ENCODE data around the gene BCL3. TPM values are rescaled to one million over a fixed set of nuclear protein-coding genes. Genes with fewer than 3 reads are reported as not detected.
A peak's percentile ranks its signal among the peaks of the same experiment; 100 is the strongest.

The BCL3 gene
- polyA plus RNA-seq, 1 donor (not counting 4 experiments of a cell fraction or from before 2014, with no cell fraction given), result 1.1 TPM

DNA sequence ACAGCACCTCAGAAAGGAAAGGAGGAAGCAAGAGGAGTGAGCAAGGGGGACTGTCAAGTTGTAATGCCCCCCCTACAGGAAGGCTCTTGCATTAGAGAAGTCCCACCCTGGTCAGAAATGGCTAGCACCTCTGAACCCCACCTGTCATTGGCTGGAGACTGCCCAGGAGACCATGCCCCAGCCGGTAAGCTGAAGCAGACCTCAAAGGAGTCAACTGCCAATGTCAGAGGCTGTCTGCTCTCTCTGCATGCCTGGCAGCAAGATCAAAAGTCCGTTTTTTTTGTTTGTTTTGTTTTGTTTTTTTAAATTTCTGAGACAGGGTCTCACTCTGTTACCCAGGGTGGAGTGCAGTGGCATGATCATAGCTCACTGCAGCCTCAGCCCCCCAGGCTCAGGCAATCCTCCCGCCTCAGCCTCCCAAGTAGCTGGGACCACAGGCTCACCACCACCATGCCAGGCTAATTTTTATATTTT, 8.1 kb upstream of the BCL3 start:
- H2AFZ ChIP-seq (ENCODE audit: control insufficient read depth, low read length), result no peak overlapping the region
- H3K79me2 ChIP-seq (ENCODE audit: control insufficient read depth, insufficient read depth, low read length), result no peaks in the 10 kb centered on the region
- no peak for FAIRE-seq
- TF ChIP-seq EZH2 (IDR thresholded peaks at IDR 0.05; ENCODE audit: low read length), result no peak
- TF ChIP-seq, protein P1, sequence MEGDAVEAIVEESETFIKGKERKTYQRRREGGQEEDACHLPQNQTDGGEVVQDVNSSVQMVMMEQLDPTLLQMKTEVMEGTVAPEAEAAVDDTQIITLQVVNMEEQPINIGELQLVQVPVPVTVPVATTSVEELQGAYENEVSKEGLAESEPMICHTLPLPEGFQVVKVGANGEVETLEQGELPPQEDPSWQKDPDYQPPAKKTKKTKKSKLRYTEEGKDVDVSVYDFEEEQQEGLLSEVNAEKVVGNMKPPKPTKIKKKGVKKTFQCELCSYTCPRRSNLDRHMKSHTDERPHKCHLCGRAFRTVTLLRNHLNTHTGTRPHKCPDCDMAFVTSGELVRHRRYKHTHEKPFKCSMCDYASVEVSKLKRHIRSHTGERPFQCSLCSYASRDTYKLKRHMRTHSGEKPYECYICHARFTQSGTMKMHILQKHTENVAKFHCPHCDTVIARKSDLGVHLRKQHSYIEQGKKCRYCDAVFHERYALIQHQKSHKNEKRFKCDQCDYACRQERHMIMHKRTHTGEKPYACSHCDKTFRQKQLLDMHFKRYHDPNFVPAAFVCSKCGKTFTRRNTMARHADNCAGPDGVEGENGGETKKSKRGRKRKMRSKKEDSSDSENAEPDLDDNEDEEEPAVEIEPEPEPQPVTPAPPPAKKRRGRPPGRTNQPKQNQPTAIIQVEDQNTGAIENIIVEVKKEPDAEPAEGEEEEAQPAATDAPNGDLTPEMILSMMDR (optimal IDR thresholded peaks at IDR 0.05 in 1 of 3, IDR thresholded peaks at IDR 0.05 in 1 of 3, conservative IDR thresholded peaks at IDR 0.05 in 1 of 3; ENCODE audit: extremely low read depth in 1 of 3, insufficient read depth in 2 of 3, low read length in 3 of 3), result no peak
- no peak overlapping the region for H3K27ac ChIP-seq (ENCODE audit: control insufficient read depth, insufficient read depth, low read length)
- peaks cover 27% of the 10 kb centered on the region for H3K4me1 ChIP-seq (ENCODE audit: control insufficient read depth, extremely low read depth, insufficient read depth, low read length)
- no peaks in the 10 kb centered on the region for H3K9me1 ChIP-seq (ENCODE audit: control insufficient read depth, extremely low read depth, insufficient read depth, low read length)
- H3K4me2 ChIP-seq (ENCODE audit: control insufficient read depth, extremely low read depth, insufficient read depth, low read depth, low read length), result no peak overlapping the region
- no peaks in the 10 kb centered on the region for H3K9me3 ChIP-seq (ENCODE audit: control insufficient read depth, low read depth, low read length)
- H4K20me1 ChIP-seq (ENCODE audit: control insufficient read depth, extremely low read depth, insufficient read depth, low read length), result no peaks in the 10 kb centered on the region
- H3K36me3 ChIP-seq (ENCODE audit: control insufficient read depth in 2 of 2, extremely low read depth in 1 of 2, insufficient read depth in 2 of 2, low read length in 2 of 2), result no peaks in the 10 kb centered on the region
- dilution Hi-C loops (cut with MboI; ENCODE audit: extremely low pct_ligation_motif_present, low sequenced_read_pairs), result no loop called here
- no peak overlapping the region for H3K4me3 ChIP-seq (ENCODE audit: control insufficient read depth in 2 of 3, extremely low read depth in 1 of 3, insufficient read depth in 2 of 3, low read depth in 1 of 3, low read length in 3 of 3)
- H3K27me3 ChIP-seq (ENCODE audit: control insufficient read depth, extremely low read depth, insufficient read depth, low read length), result no peaks in the 10 kb centered on the region
- H3K9ac ChIP-seq (ENCODE audit: control insufficient read depth, extremely low read depth, insufficient read depth, low read length), result no peak overlapping the region
- no peak for DNase-seq (ENCODE audit: low read depth, low spot score)

DNA sequence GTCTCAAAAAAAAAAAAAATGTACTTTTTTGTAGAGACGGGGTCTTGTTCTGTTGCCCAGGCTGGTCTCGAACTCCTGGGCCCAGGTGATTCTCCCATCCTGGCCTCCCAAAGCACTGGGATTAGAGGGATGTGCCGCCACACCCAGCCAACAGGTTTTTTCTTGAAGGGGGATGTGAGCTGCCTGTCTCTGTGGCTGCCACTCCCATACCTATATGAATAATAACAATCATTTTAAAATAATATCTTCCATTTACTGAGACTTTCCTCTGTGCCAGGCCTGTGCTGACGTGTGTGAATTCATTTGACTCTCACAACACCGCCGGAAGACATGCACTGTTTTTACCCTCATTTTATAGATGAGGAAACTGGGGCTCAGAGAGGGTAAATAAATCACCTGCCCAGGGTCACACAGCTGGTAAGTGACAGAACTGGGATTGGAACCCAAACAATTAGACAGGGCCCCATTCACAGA, 7.2 kb upstream of the BCL3 start:
- no peaks in the 10 kb centered on the region for H3K27me3 ChIP-seq (ENCODE audit: control insufficient read depth, extremely low read depth, insufficient read depth, low read length)
- dilution Hi-C loops (cut with MboI; ENCODE audit: extremely low pct_ligation_motif_present, low sequenced_read_pairs), result no loop called here
- peak overlapping the region; percentile 62 for H3K4me2 ChIP-seq (ENCODE audit: control insufficient read depth, extremely low read depth, insufficient read depth, low read depth, low read length)
- DNase-seq (ENCODE audit: low read depth, low spot score), result no peak
- TF ChIP-seq, protein P1 (optimal IDR thresholded peaks at IDR 0.05 in 1 of 3, IDR thresholded peaks at IDR 0.05 in 1 of 3, conservative IDR thresholded peaks at IDR 0.05 in 1 of 3; ENCODE audit: extremely low read depth in 1 of 3, insufficient read depth in 2 of 3, low read length in 3 of 3), result no peak
- TF ChIP-seq EZH2 (IDR thresholded peaks at IDR 0.05; ENCODE audit: low read length), result no peak
- H3K36me3 ChIP-seq (ENCODE audit: control insufficient read depth in 2 of 2, extremely low read depth in 1 of 2, insufficient read depth in 2 of 2, low read length in 2 of 2), result no peaks in the 10 kb centered on the region
- H3K27ac ChIP-seq (ENCODE audit: control insufficient read depth, insufficient read depth, low read length), result peak overlapping the region; percentile 96
- H3K9ac ChIP-seq (ENCODE audit: control insufficient read depth, extremely low read depth, insufficient read depth, low read length), result peak overlapping the region; percentile 73
- H2AFZ ChIP-seq (ENCODE audit: control insufficient read depth, low read length), result no peak overlapping the region
- H3K9me3 ChIP-seq (ENCODE audit: control insufficient read depth, low read depth, low read length), result no peaks in the 10 kb centered on the region
- peak; percentile 86 for FAIRE-seq
- H4K20me1 ChIP-seq (ENCODE audit: control insufficient read depth, extremely low read depth, insufficient read depth, low read length), result no peaks in the 10 kb centered on the region
- H3K4me3 ChIP-seq (ENCODE audit: control insufficient read depth in 2 of 3, extremely low read depth in 1 of 3, insufficient read depth in 2 of 3, low read depth in 1 of 3, low read length in 3 of 3), result peak overlapping the region in 1 of 3 experiments; percentile 19
- peaks cover 30% of the 10 kb centered on the region for H3K4me1 ChIP-seq (ENCODE audit: control insufficient read depth, extremely low read depth, insufficient read depth, low read length)
- no peaks in the 10 kb centered on the region for H3K9me1 ChIP-seq (ENCODE audit: control insufficient read depth, extremely low read depth, insufficient read depth, low read length)
- H3K79me2 ChIP-seq (ENCODE audit: control insufficient read depth, insufficient read depth, low read length), result no peaks in the 10 kb centered on the region
